ENCODE data around the gene CLCNKA.

- TF ChIP-seq CTCF (IDR thresholded peaks at IDR 0.05): no peak
- no peak for TF ChIP-seq POLR2A (IDR thresholded peaks at IDR 0.05)
Measured at GRCh38 chr1:16043950-16044349, 22.1 kb downstream of the CLCNKA start.

Data from testis (tissue), 2 donors.